Common myeloid progenitor, CD34-positive (primary cell): ENCODE measurements around the gene TMTC3.

Experiments used
- CTCF ChIA-PET: fragments of 350-600 bp; sonication (Branson Sonifier 250); formaldehyde crosslinking; loops from one replicate; lab custom pipeline; 2021; ENCODE audit warnings: antibody characterized with exemption; lab: Charles Lee
- POLR2A ChIA-PET: fragments of 350-600 bp; sonication (Branson Sonifier 250); formaldehyde crosslinking; loops from one replicate; lab custom pipeline; 2021; ENCODE audit warnings: antibody characterized with exemption; lab: Charles Lee
- DNase-seq, 3 donors: peaks; one replicate each; pipeline versions ENCODE4 v3.0.0 to v3.0.0-alpha.2; 2013
- H3K27ac ChIP-seq, 2 experiments: 1 replicate in 1 of 2; 2 replicates in 1 of 2; pipeline ENCODE4 v1.7.0; 2013; ENCODE audit warnings: inconsistent platforms in 2 of 2, low read length in 2 of 2, mild to moderate bottlenecking in 2 of 2, low read depth in 1 of 2, moderate library complexity in 1 of 2; ENCODE audit not compliant: severe bottlenecking in 2 of 2, insufficient read depth in 1 of 2, poor library complexity in 1 of 2
- H3K27me3 ChIP-seq, 5 experiments: replicated peaks in 2 of 5; 1 replicate in 3 of 5; 2 replicates in 2 of 5; pipeline versions ENCODE4 v1.6.1 to v1.7.0; 2013; ENCODE audit warnings: low read length in 4 of 5, mild to moderate bottlenecking in 2 of 5, moderate library complexity in 2 of 5, inconsistent platforms in 1 of 5; ENCODE audit not compliant: insufficient read depth in 5 of 5, control insufficient read depth in 4 of 5
- H3K36me3 ChIP-seq, 4 experiments: 1 replicate in 2 of 4; 2 replicates in 2 of 4; pipeline versions ENCODE4 v1.6.1 to v1.7.0; 2013; ENCODE audit warnings: low read length in 3 of 4, control low read depth in 1 of 4, mild to moderate bottlenecking in 1 of 4; ENCODE audit not compliant: control insufficient read depth in 4 of 4, insufficient read depth in 4 of 4
- H3K4me1 ChIP-seq, 4 experiments: 1 replicate in 3 of 4; 2 replicates in 1 of 4; pipeline versions ENCODE4 v1.6.1 to v1.7.1; 2013; ENCODE audit warnings: low read length in 3 of 4, mild to moderate bottlenecking in 3 of 4, control low read depth in 1 of 4, inconsistent platforms in 1 of 4, moderate library complexity in 1 of 4; ENCODE audit not compliant: control insufficient read depth in 4 of 4, insufficient read depth in 4 of 4; ENCODE audit errors: control extremely low read depth in 1 of 4
- H3K4me3 ChIP-seq, 7 experiments: 1 replicate in 4 of 7; 2 replicates in 3 of 7; pipeline versions ENCODE4 v1.5.1 to v1.7.0; 2013; ENCODE audit warnings: mild to moderate bottlenecking in 7 of 7, low read length in 6 of 7, moderate library complexity in 6 of 7, inconsistent platforms in 2 of 7, low read depth in 2 of 7, control low read depth in 1 of 7; ENCODE audit not compliant: insufficient read depth in 4 of 7, control insufficient read depth in 1 of 7; ENCODE audit errors: extremely low read depth in 1 of 7
- H3K9me3 ChIP-seq, 5 experiments: 1 replicate in 4 of 5; 2 replicates in 1 of 5; pipeline versions ENCODE4 v1.6.1 to v1.7.1; 2013; ENCODE audit warnings: low read length in 4 of 5, mild to moderate bottlenecking in 2 of 5, inconsistent platforms in 1 of 5, low read depth in 1 of 5, moderate library complexity in 1 of 5; ENCODE audit not compliant: control insufficient read depth in 4 of 5, insufficient read depth in 2 of 5; ENCODE audit errors: control extremely low read depth in 1 of 5
- WGBS: methylation state at CpG from one replicate; pipeline ENCODE4 v1.1.5; 2013; ENCODE audit not compliant: insufficient coverage; 5-methylcytosine and 5-hydroxymethylcytosine counted together

Gene TMTC3

GRCh38 chr12:88142610-88142991, 494 bp downstream of the TMTC3 start:
- POLR2A ChIA-PET = interaction anchor here (0.6 kb wide), 1 partner anchor 349 kb away, joined by 5 read pairs; no protein-coding TSS in a partner anchor
- no peaks in the 10 kb centered on the region for H3K27me3 ChIP-seq
- H3K9me3 ChIP-seq = no peaks in the 10 kb centered on the region
- WGBS = 0% methylated on average over 14 of the region's 18 CpGs
- CTCF ChIA-PET = no interaction called here
- peaks cover 0 to 14% (median 4%) of the 10 kb centered on the region in 4 experiments for H3K36me3 ChIP-seq
- no peak for DNase-seq
- H3K27ac ChIP-seq = peak overlapping the region; percentile 85 to 88
- peak overlapping the region; percentile 81 to 98 (median 93) for H3K4me3 ChIP-seq
- H3K4me1 ChIP-seq = peaks cover 5 to 13% (median 11%) of the 10 kb centered on the region in 4 experiments

GRCh38 chr12:88144037-88144436, 1.9 kb downstream of the TMTC3 start:
- POLR2A ChIA-PET = no interaction called here
- Histone ChIP-seq H3K27me3 (no peaks in the 10 kb centered on the region), H3K36me3 (peaks cover 0 to 7% (median 3%) of the 10 kb centered on the region in 4 experiments), H3K9me3 (no peaks in the 10 kb centered on the region), H3K4me1 (peaks cover 5 to 13% (median 11%) of the 10 kb centered on the region in 4 experiments), H3K27ac (no peak overlapping the region), H3K4me3 (no peak overlapping the region)
- CTCF ChIA-PET = no interaction called here
- 90% methylated on average over 2 of the region's 5 CpGs for WGBS
- no peak for DNase-seq

- peaks cover 0 to 4% (median under 1%) of the 10 kb centered on the region in 4 experiments for H3K36me3 ChIP-seq
- DNase-seq = no peak
- 100% methylated on average over 2 of the region's 3 CpGs for WGBS
- CTCF ChIA-PET = interaction anchor here (0.5 kb wide), 1 partner anchor 1956 kb away, joined by 3 read pairs; no protein-coding TSS in a partner anchor
- H3K9me3 ChIP-seq = no peaks in the 10 kb centered on the region
- POLR2A ChIA-PET = no interaction called here
- no peaks in the 10 kb centered on the region for H3K27me3 ChIP-seq
- H3K27ac ChIP-seq = no peak overlapping the region
- peaks cover 5 to 13% (median 11%) of the 10 kb centered on the region in 4 experiments for H3K4me1 ChIP-seq
- no peak overlapping the region for H3K4me3 ChIP-seq
Measured at GRCh38 chr12:88144546-88145468, 2.7 kb downstream of the TMTC3 start.

- no peak overlapping the region for H3K4me3 ChIP-seq
- no peaks in the 10 kb centered on the region for H3K27me3 ChIP-seq
- ChIA-PET CTCF (interaction anchor here (0.5 to 1.5 kb wide), 2 partner anchors 848 to 1955 kb away, joined by 3 to 4 read pairs; no protein-coding TSS in a partner anchor), POLR2A (no interaction called here)
- H3K27ac ChIP-seq = no peak overlapping the region
- no peaks in the 10 kb centered on the region for H3K9me3 ChIP-seq
- no peak for DNase-seq
- H3K4me1 ChIP-seq = peaks cover 5 to 13% (median 11%) of the 10 kb centered on the region in 4 experiments
- WGBS = 97% methylated on average over 3 of the region's 5 CpGs
- peaks cover 0 to 4% (median 0%) of the 10 kb centered on the region in 4 experiments for H3K36me3 ChIP-seq
Measured at GRCh38 chr12:88145567-88146505, 3.7 kb downstream of the TMTC3 start.

GRCh38 chr12:88150063-88150462, 8.0 kb downstream of the TMTC3 start:
- POLR2A ChIA-PET = no interaction called here
- H3K27ac ChIP-seq = no peak overlapping the region
- CTCF ChIA-PET = interaction anchor here (0.9 kb wide), 1 partner anchor 1380 kb away, joined by 3 read pairs; no protein-coding TSS in a partner anchor
- no peaks in the 10 kb centered on the region for H3K4me1 ChIP-seq
- 100% methylated on average over 1 of the region's 2 CpGs for WGBS
- no peak for DNase-seq
- no peak overlapping the region for H3K4me3 ChIP-seq
- no peaks in the 10 kb centered on the region for H3K27me3 ChIP-seq
- H3K36me3 ChIP-seq = peaks cover 0 to 4% (median 0%) of the 10 kb centered on the region in 4 experiments
- no peaks in the 10 kb centered on the region for H3K9me3 ChIP-seq

- WGBS = no CpG with 5 or more reads among the region's 3 CpGs
- Histone ChIP-seq H3K4me1 (no peaks in the 10 kb centered on the region), H3K4me3 (no peak overlapping the region), H3K9me3 (no peaks in the 10 kb centered on the region), H3K27me3 (no peaks in the 10 kb centered on the region), H3K36me3 (peaks cover 0 to 6% (median 3%) of the 10 kb centered on the region in 4 experiments), H3K27ac (no peak overlapping the region)
- peak; percentile 38 to 66 (median 62) for DNase-seq
- POLR2A ChIA-PET = no interaction called here
- CTCF ChIA-PET = interaction anchor here (0.8 to 3.4 kb wide), 5 partner anchors 14 to 840 kb away, joined by 3 to 19 read pairs (median 3); no protein-coding TSS in a partner anchor
Measured at GRCh38 chr12:88153959-88154358, 11.9 kb downstream of the TMTC3 start.
